Measurements from ENCODE around the gene LRRC42. TPM values are rescaled to one million over a fixed set of nuclear protein-coding genes. Genes with fewer than 3 reads are reported as not detected.
"Not testable (repeated sequence)": the region's sequence is repeated elsewhere in the genome, so short reads cannot be mapped to it uniquely, and the experiment has no call there.

LRRC42 gene
- total RNA-seq, 2 experiments from 2014 or later = 29.0 to 30.1 TPM

DNA sequence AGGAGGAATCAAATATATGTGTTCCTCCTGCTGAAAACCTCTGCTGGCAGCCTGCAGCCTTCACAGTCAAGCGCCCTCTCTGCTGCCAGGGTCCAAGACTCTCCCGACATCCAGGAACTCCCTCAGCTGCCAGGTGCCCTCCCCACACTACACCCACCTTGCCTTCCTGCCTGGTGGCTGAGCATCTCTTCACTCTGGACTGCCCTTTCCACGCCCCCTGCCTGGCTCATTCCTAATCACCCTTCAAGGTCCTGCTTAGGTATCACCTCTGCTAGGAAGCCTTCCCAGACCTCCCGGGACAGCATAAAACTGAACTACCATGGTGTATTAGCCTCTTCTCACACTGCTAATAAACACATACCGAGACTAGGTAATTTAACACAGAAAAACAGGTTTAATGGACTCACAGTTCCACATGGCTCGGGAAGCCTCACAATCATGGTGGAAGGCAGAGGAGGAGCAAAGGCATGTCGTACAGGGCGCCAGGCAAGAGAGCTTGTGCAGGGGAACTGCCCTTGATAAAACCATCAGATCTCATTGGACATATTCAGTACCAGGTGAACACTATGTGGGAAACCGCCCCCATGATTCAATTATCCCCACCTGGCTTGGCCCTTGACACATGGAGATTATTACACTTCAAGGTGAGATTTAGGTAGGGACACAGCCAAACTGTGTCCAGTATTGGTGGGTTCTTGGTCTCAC lies 56.5 kb downstream of the LRRC42 start:
- Mint-ChIP-seq H3K36me3 (no peaks in the 10 kb centered on the region), H3K4me1 (no peaks in the 10 kb centered on the region), H3K27ac (no peak overlapping the region), H3K9me3 (no peaks in the 10 kb centered on the region), H3K27me3 (no peaks in the 10 kb centered on the region), H3K4me3 (no peak overlapping the region)
- DNase-seq = no peak

DNA sequence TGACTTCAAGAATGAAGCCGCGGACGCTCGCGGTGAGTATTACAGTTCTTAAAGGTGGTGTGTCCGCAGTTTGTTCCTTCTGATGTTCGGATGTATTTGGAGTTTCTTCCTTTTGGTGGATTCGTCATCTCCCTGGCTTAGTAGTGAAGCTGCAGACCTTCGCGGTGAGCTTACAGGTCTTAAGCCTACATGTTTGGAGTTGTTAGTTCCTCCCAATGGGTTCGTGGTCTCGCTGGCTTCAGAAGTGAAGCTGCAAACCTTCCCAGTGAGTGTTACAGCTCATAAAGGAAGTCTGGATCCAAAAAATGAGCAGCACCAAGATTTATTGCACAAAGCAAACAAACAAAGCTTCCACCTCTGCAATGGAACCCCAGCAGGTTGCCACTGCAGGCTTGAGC lies 57.1 kb downstream of the LRRC42 start:
- Mint-ChIP-seq H3K27ac (no peak overlapping the region), H3K4me1 (no peaks in the 10 kb centered on the region), H3K4me3 (no peak overlapping the region), H3K36me3 (no peaks in the 10 kb centered on the region), H3K27me3 (no peaks in the 10 kb centered on the region), H3K9me3 (no peaks in the 10 kb centered on the region)
- no peak for DNase-seq

DNA sequence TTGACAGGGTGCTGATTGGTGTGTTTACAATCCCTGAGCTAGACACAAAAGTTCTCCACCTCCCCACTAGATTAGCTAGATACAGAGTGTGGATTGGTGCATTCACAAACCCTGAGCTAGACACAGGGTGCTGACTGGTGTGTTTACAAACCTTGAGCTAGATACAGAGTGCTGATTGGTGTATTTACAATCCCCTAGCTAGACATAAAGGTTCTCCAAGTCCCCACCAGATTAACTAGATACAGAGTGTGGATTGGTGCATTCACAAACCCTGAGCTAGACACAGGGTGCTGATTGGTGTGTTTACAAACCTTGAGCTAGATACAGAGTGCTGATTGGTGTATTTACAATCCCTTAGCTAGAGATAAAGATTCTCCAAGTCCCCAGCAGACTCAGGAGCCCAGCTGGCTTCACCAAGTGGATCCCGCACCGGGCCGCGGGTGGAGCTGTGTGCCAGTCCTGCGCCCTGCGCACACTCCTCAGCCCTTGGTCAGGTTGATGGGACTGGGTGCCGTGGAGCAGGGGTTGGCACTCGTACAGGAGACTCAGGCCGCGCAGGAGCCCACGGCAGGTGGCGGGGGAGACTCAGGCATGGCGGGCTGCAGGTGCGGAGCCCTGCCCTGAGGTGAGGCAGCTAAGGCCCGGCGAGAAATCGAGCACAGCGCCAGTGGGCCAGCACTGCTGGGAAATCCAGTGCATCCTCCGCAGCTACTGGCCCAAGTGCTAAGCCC lies 57.8 kb downstream of the LRRC42 start:
- not testable (repeated sequence) for H3K4me1 Mint-ChIP-seq

DNA sequence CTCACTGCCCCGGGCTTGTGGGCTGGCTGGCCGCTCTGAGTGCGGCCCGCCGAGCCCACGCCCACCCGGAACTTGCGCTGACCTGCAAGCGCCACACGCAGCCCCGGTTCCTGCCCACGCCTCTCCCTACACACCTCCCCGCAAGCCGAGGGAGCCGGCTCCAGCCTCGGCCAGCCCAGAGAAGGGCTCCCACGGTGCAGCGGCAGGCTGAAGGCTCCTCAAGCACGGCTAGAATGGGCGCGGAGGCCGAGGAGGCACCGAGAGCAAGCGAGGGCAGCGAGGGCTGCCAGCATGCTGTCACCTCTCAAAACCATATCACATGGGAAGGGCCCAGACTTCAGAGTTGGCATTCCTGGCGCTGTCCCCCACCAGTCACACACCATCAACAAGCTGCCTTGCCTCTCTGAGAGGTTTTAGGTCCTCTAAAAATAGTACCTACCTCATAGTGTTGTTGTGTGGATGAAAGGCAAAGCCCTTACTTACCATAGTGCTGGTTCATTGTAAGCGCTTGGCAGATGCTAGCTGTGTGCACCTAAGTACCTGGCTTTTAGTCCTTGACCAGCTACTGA lies 58.4 kb downstream of the LRRC42 start:
- Mint-ChIP-seq H3K36me3 (no peaks in the 10 kb centered on the region), H3K9me3 (no peaks in the 10 kb centered on the region), H3K27ac (no peak overlapping the region), H3K4me1 (no peaks in the 10 kb centered on the region), H3K27me3 (no peaks in the 10 kb centered on the region), H3K4me3 (no peak overlapping the region)
- no peak for DNase-seq

More for the DNA sequence above, 57.8 kb downstream of the LRRC42 start:
- not testable (repeated sequence) for H3K27ac Mint-ChIP-seq, H3K36me3 Mint-ChIP-seq, H3K27me3 Mint-ChIP-seq, H3K9me3 Mint-ChIP-seq, DNase-seq, H3K4me3 Mint-ChIP-seq

DNA sequence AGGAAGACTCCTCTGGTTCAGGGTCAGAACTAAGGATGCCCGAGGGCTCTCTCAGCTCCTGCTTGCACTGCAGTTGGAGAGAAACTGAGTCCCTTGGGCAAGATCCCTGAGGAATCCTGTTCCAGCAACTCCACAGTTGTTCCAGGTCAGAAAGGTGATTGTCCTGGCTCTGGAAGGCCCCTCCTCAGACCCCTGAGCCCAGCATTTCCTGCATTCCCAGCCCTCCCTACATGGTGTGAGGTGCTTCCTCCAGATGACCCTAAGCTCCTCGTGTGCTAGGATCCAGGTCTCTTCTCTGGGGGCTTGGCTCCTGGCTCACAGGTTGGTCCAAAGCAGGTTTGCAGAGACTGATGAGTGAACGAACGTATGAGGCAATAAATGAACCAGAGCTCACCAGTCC lies 60.4 kb downstream of the LRRC42 start:
- no peak overlapping the region for H3K4me3 Mint-ChIP-seq

DNA sequence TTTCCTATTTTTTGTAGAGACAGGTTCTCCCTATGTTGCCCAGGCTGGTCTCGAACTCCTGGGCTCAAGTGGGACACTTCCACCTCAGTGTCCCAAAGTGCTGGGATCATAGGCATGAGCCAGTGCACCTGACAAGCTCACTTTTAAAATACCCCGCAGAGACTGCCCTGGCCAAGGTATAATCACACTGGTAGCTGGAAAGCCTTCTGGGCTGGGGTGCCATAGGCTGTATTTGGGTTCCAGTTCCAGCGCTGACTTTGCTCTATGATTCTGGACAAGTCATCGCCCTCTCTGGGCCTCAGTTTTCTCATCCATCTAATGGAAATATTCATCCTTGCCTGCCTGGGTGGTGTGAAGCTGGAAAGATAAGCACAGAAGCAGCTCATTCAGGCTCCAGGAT lies 61.5 kb downstream of the LRRC42 start:
- DNase-seq = no peak
- no peaks in the 10 kb centered on the region for H3K27me3 Mint-ChIP-seq
- no peaks in the 10 kb centered on the region for H3K36me3 Mint-ChIP-seq
- H3K4me3 Mint-ChIP-seq = no peak overlapping the region
- no peaks in the 10 kb centered on the region for H3K4me1 Mint-ChIP-seq
- H3K9me3 Mint-ChIP-seq = no peaks in the 10 kb centered on the region
- H3K27ac Mint-ChIP-seq = no peak overlapping the region

More for the DNA sequence above, 60.4 kb downstream of the LRRC42 start:
- H3K36me3 Mint-ChIP-seq = no peaks in the 10 kb centered on the region
- no peak for DNase-seq
- no peak overlapping the region for H3K27ac Mint-ChIP-seq
- H3K9me3 Mint-ChIP-seq = no peaks in the 10 kb centered on the region
- H3K27me3 Mint-ChIP-seq = no peaks in the 10 kb centered on the region
- no peaks in the 10 kb centered on the region for H3K4me1 Mint-ChIP-seq

DNA sequence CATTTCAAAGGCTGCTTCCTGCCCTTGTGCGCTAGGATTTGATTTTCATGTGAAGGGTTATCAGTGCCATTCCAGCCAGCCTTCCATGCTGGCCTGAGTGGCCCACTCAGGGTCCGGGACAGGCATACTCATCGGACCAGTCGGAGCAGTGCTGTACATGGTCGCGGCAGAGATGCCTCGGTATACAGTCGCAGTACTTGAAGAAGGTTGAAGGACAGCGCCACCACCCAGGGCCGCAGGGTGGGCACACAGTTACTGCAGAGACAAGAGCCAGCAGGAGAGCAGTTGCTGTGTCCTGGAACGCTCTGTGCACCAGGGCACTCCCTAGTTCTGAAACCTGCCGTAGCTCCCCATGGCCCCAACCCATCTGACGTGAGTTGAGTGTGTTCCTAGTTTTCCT lies 62.7 kb downstream of the LRRC42 start:
- Mint-ChIP-seq H3K4me1 (no peaks in the 10 kb centered on the region), H3K27me3 (no peaks in the 10 kb centered on the region), H3K4me3 (no peak overlapping the region), H3K36me3 (no peaks in the 10 kb centered on the region), H3K27ac (no peak overlapping the region), H3K9me3 (no peaks in the 10 kb centered on the region)
- DNase-seq = no peak

DNA sequence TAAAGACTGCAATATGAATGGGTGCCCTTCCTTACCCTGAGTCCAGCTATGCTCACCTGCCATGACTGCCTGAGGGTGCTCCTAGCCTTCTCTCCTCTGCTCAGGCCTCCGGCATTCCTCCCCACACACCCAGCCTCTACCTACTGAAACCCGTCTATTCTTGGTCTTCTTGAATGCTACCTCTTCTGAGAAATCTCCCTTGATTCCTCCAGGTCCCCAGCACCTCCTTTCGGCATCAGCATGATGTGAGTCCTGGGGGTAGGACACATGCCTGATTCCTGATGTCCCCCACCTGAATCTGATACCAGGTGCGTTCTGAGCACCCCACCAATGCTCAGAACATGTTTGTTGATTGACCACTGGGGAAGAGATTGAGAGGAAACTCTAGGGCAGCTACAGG lies 63.3 kb downstream of the LRRC42 start:
- Mint-ChIP-seq H3K36me3 (no peaks in the 10 kb centered on the region), H3K27ac (no peak overlapping the region), H3K4me1 (no peaks in the 10 kb centered on the region), H3K9me3 (no peaks in the 10 kb centered on the region), H3K4me3 (no peak overlapping the region), H3K27me3 (no peaks in the 10 kb centered on the region)
- DNase-seq = no peak

DNA sequence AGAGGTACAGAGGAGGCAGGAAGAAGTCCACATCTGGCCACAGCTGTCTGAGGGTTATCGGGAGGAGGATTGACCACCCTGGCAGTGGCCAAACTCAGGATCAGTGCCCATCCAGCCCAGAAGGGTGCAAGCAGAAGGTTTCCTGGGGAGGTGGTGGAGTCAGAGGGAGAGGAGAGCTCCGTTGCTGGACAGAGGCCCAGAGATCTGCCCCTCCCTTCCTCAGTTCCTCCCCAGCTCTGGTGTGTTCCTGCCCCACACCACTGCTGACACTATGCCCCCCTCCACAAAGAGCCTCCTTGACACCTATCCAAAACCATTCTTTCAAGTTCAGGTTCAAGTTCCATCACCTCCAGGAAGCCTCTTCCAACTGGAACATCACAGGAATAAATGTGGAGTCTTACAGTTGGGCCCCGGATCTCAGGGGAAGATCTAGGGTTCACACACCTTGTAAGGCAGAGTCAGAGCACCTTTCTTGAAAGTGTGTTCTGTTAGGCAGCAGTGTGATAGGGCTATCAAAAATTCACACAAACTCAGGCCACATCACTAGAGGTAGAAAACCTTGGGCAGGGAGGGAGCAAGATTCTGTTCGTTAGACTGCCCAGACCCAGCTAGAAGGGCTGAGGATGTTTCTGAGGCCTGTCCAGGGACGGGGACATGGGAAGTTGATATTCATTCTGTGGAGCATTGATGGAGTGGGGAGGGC lies 64.4 kb downstream of the LRRC42 start:
- no peaks in the 10 kb centered on the region for H3K36me3 Mint-ChIP-seq
- no peaks in the 10 kb centered on the region for H3K4me1 Mint-ChIP-seq
- H3K9me3 Mint-ChIP-seq = no peaks in the 10 kb centered on the region
- no peak for DNase-seq
- H3K4me3 Mint-ChIP-seq = no peak overlapping the region
- H3K27me3 Mint-ChIP-seq = no peaks in the 10 kb centered on the region
- H3K27ac Mint-ChIP-seq = no peak overlapping the region

DNA sequence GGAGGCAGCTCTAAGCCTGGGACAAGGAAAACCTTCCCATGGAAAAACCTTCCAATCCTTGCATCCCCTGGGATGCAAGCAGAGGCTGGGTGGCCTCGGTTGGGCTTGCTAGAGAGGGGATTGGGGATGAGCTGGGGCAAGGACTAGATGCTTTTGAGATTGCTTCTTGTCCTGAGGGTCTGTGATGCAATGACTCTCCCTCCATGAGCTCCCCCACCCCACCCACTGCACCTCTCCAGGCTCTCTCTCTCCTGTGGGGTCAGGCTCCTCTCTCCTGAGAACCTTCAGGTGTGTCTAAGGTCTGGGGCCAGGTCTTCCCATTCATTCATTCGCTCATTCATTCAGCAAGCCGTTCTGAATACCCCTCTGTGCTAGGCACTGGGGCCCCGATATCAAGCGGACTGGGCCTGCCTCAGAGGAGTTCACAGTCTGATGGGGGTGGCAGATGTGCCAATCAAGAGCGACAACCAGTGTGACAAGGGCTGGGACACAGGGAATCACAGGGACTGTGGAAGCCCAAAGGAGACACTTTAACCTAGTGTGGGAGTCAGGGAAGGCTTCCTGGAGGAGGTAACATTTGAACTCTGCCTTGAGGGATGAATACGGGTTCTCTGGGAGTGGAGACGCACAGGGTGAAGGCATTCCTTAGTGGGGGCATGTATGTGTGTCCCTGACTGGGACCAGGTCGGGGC lies 65.3 kb downstream of the LRRC42 start:
- no peaks in the 10 kb centered on the region for H3K9me3 Mint-ChIP-seq
- H3K4me1 Mint-ChIP-seq = no peaks in the 10 kb centered on the region
- H3K27me3 Mint-ChIP-seq = no peaks in the 10 kb centered on the region
- H3K36me3 Mint-ChIP-seq = no peaks in the 10 kb centered on the region
- DNase-seq = no peak
- H3K4me3 Mint-ChIP-seq = no peak overlapping the region
- H3K27ac Mint-ChIP-seq = no peak overlapping the region

DNA sequence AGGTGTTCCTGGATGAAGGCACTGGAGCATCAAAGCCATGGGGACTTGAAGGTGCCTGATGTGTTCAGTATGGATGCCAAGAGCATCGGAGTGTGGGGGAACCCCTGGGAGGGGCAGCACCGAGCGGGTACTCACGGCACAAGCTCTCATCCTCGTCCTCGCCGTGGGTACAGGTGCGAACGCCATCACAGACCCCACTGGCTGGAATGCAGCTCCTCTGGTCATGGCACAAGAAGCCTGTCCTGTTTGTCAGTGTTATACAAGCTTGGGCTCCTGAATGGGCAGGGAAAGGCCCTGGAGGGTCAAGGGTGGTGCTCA lies 65.8 kb downstream of the LRRC42 start:
- Mint-ChIP-seq H3K4me1 (no peaks in the 10 kb centered on the region), H3K4me3 (no peak overlapping the region)

DNA sequence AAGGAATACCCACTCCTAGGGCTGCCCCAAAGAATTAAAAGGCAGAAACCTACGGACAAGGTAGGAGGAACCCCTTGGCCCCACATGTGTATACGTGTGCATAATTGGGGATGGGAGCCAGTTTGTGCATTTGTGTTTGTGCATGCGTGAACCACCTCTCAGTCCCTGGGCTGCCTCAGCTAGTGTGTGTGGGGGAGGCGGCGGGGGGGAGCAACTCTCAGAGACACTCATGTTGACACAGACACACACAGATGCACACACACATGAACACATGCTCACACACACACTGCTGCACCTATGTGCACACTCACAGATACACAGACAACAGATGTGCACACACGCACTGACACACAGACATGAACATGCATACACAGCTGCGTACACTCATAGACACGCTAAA lies 66.7 kb downstream of the LRRC42 start:
- no peak for DNase-seq
- no peak overlapping the region for H3K27ac Mint-ChIP-seq
- no peaks in the 10 kb centered on the region for H3K4me1 Mint-ChIP-seq
- H3K27me3 Mint-ChIP-seq = no peaks in the 10 kb centered on the region
- no peaks in the 10 kb centered on the region for H3K9me3 Mint-ChIP-seq
- H3K36me3 Mint-ChIP-seq = no peaks in the 10 kb centered on the region
- no peak overlapping the region for H3K4me3 Mint-ChIP-seq

More for the DNA sequence above, 65.8 kb downstream of the LRRC42 start:
- Mint-ChIP-seq H3K27me3 (no peaks in the 10 kb centered on the region), H3K9me3 (no peaks in the 10 kb centered on the region), H3K27ac (no peak overlapping the region), H3K36me3 (no peaks in the 10 kb centered on the region)
- no peak for DNase-seq

DNA sequence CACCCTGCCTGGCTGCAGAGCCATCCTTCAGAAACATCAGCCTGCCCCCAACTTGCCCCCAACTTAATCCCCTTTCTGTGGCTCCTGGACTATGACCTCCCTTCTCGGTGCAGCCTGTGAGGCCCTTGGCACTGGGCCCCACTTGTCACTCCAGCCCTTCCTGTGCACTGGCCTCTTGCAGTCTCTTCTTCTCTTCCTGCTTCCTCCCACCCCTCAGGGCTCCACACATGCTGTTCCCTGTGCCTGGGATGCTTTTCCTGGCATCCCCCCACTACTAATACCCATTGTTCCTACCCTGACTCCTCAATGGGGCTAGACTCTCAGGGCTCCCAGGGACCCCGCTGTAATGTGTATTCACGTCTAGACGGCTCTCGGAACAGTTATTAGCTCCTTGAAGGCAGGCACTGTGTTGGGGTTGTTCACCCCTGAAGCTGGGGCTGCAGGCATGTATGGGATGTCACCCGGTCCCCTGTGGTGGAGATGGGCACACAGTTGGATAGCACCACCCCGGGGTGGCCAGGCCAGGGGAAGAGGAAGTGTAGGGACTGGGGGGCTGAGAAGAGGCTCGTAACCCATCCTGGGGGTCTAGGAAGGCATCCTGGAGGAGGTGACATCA lies 67.4 kb downstream of the LRRC42 start:
- H3K4me3 Mint-ChIP-seq = no peak overlapping the region
- no peaks in the 10 kb centered on the region for H3K36me3 Mint-ChIP-seq
- DNase-seq = no peak
- H3K4me1 Mint-ChIP-seq = no peaks in the 10 kb centered on the region
- H3K27ac Mint-ChIP-seq = no peak overlapping the region
- no peaks in the 10 kb centered on the region for H3K27me3 Mint-ChIP-seq
- H3K9me3 Mint-ChIP-seq = no peaks in the 10 kb centered on the region

DNA sequence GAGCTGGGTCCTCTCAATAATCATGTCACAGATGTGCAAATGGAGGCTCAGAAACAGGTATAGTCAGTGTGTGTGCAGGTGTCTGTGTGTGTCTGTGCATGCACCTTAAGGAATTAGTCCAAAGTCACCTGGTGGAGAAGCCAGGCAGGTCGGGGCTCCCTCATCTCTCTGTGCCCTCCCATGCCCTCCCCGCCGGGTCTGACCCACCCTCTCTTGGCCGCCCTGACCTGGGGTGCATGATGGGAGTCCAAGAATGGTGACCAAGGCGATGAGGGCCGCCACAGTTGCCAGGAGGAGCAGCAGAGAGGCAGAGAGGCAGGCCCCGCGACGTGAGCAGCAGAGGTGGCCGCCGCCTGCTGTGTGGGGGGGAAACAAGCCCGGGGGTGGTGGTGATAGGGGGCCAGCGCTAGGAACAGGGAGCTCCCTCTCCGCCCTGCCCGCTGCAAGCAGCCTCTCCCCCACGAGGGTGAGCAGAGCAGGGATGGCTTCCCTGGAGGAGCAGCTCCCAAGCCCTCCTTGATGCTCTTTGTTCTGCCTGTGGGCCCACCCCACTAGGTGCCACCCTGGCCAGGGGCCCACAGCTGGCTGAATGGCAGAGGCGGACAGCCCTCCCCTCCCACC lies 68.0 kb downstream of the LRRC42 start:
- no peak for DNase-seq
- no peak overlapping the region for H3K27ac Mint-ChIP-seq
- no peak overlapping the region for H3K4me3 Mint-ChIP-seq
- H3K4me1 Mint-ChIP-seq = no peaks in the 10 kb centered on the region
- no peaks in the 10 kb centered on the region for H3K27me3 Mint-ChIP-seq
- no peaks in the 10 kb centered on the region for H3K9me3 Mint-ChIP-seq
- no peaks in the 10 kb centered on the region for H3K36me3 Mint-ChIP-seq
